ENCODE measurements around the gene FAT4.

Gene FAT4

DNA sequence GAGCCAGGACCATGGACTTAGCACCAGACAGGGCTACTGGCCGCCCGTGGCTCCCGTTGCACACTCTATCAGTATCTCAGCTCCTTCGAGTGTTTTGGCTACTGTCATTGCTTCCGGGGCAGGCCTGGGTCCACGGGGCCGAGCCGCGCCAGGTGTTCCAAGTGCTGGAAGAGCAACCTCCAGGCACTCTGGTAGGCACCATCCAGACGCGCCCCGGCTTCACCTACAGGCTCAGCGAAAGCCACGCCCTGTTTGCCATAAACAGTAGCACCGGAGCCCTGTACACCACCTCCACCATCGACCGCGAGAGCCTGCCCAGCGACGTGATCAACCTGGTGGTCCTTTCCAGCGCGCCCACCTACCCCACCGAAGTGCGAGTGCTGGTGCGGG, 1.6 kb downstream of the FAT4 start:
- DNase-seq (ENCODE audit: low read depth in 2 of 2), result no peak

DNA sequence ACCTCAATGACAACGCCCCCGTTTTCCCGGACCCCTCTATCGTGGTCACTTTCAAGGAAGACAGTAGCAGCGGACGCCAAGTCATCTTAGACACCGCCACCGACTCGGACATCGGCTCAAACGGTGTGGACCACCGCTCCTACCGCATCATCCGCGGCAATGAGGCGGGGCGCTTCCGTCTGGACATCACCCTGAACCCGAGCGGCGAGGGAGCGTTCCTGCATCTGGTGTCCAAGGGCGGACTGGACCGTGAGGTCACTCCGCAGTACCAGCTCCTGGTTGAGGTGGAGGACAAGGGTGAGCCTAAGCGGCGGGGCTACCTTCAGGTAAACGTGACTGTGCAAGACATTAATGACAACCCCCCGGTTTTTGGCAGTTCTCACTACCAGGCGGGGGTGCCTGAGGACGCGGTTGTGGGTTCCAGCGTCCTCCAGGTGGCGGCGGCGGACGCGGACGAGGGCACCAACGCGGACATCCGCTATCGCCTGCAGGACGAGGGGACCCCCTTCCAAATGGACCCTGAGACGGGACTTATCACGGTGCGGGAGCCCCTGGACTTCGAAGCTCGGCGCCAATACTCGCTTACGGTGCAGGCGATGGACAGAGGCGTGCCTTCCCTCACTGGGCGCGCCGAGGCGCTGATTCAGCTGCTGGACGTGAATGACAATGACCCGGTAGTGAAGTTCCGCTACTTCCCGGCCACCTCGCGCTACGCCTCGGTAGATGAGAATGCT, 2.2 kb downstream of the FAT4 start:
- DNase-seq (ENCODE audit: low read depth in 2 of 2), result no peak

- no peak for DNase-seq (ENCODE audit: low read depth in 2 of 2)
These were observed 2.7 kb downstream of the FAT4 start for GRCh38 chr4:125317525-125317877.

DNA sequence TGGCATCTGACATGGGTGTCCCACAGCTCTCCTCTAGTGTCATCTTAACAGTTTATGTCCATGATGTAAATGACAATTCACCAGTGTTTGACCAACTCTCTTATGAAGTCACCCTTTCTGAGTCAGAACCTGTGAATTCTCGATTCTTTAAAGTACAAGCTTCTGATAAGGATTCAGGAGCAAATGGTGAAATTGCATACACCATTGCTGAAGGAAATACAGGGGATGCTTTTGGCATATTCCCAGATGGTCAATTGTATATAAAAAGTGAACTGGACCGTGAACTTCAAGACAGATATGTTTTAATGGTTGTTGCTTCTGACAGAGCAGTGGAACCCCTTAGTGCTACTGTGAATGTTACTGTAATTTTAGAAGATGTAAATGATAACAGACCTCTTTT, 4.6 kb downstream of the FAT4 start:
- DNase-seq (ENCODE audit: low read depth in 2 of 2), result no peak

- DNase-seq (ENCODE audit: low read depth in 2 of 2), result no peak
These were observed 7.1 kb downstream of the FAT4 start for GRCh38 chr4:125321709-125322365.

- DNase-seq (ENCODE audit: low read depth in 2 of 2), result no peak
These were observed 7.6 kb downstream of the FAT4 start for GRCh38 chr4:125322366-125322730.

GRCh38 chr4:125323654-125324053, 8.9 kb downstream of the FAT4 start:
- no peak for DNase-seq (ENCODE audit: low read depth in 2 of 2)

DNA sequence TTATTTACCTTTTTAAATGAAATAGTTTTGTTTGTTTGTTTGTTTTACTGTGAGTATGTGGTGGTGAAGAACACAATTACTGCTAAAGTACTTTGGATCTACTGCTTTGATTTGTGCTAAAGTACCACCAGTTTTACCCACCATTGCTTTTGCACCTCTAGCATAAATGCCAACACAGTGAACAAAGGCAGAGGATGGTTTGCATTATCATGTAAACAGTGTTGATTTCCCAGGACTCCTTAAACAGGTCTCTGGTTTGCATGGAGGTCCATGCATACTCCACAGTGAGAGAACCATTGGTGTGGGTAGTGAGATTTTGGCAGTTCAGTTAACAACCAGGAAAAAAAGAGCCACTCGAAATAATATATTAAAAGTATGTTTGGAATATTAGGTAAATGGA, 11.0 kb downstream of the FAT4 start:
- DNase-seq (ENCODE audit: low read depth in 2 of 2), result no peak

- no peak for DNase-seq (ENCODE audit: low read depth in 2 of 2)
These were observed 16.4 kb downstream of the FAT4 start for GRCh38 chr4:125331116-125331515.

- no peak for DNase-seq (ENCODE audit: low read depth in 2 of 2)
These were observed 20.2 kb downstream of the FAT4 start for GRCh38 chr4:125334926-125335325.

DNA sequence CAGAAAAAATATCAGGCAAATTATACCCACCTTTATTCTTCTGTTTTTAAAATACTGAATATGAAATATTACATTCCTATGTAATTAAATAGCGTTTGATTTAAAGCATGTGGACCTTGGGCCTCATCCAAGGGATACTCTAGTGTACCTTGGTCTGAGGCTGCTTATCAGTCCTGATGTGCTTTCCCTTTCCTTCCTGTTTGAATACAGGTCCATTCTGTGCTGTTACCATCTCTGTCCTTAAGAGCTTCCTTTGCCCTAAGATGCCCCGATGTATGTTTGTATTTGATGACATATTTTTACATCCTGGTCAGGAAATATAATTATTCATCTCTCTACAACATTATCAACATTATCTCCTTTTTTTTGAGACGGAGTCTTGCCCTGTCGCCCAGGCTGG, 24.1 kb downstream of the FAT4 start:
- no peak for DNase-seq (ENCODE audit: low read depth in 2 of 2)

GRCh38 chr4:125344198-125344597, 29.4 kb downstream of the FAT4 start:
- no peak for DNase-seq (ENCODE audit: low read depth in 2 of 2)

DNA sequence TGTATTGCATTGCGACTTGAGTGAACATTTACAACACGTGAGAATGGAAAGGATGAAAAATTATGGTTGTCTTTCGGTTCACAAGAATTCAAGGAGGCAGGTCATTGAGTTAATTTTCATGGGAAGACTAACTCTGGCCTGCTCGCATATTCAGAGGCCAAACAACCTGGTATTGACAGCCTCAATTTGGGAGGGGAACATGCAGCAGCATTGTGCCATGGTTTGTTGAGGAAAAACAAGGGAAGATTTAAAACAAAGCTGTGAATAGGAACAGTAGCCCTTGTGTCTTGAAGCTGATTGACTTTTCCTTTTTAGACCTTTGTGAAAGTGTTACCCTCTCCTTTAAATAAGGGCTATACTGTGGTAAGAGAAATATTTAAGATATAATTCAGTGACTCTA, 31.9 kb downstream of the FAT4 start:
- no peak for DNase-seq (ENCODE audit: low read depth in 2 of 2)

DNA sequence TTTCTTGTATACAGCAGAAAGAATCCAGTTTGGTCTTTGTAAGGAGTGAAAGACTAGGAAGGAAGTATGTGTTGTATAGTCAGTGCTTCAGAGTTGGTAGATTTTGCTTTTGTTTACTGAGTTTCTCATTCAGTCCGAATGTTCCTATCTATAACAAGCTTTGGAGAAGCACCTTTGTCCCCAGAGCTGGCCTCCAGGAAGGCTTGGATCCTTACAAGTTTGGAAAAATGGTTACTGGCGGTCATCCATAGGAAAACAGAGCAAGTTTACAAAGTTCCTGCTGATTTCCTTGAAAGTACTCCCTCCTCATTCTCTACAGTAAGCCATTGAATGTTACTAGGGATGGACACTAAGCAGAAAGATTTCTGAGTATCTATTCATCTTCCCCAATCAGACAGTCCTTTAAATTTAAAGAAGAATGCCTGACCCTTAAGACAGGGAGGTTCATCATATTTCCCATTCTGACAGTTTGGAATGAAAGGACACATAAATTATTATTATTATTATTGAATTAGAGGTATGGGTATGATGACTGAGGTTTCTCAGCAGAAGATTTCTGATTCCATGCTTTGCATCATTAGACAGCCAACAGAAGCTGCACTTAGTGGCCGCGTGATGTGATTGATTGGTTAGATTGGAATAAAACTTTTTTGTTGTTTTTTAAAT, 35.8 kb downstream of the FAT4 start:
- DNase-seq (ENCODE audit: low read depth in 2 of 2), result no peak

DNA sequence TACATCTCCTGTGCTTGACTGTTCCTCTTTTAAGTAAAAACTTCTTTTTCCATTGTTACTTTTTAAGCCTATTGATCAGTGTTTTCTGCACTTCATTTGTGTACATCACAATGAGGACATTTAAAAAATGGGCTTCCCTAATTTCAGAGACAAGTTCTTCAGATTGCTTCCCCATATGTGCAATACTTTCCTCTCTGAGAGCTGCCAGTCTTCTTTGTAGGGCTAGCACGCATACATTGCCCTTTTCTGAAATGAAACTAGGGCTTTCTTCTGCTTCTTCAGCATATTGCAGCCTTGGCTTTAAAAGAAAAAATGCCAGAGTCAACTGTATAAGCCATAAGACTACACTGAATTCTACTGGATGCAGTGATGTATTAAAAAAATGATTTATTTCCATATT, 37.8 kb downstream of the FAT4 start:
- no peak for DNase-seq (ENCODE audit: low read depth in 2 of 2)

- DNase-seq (ENCODE audit: low read depth in 2 of 2), result no peak
These were observed 38.4 kb downstream of the FAT4 start for GRCh38 chr4:125353131-125353530.

- DNase-seq (ENCODE audit: low read depth in 2 of 2), result no peak
These were observed 41.0 kb downstream of the FAT4 start for GRCh38 chr4:125355791-125356190.

- no peak for DNase-seq (ENCODE audit: low read depth in 2 of 2)
These were observed 42.9 kb downstream of the FAT4 start for GRCh38 chr4:125357675-125358074.

- no peak for DNase-seq (ENCODE audit: low read depth in 2 of 2)
These were observed 43.7 kb downstream of the FAT4 start for GRCh38 chr4:125358453-125358852.

DNA sequence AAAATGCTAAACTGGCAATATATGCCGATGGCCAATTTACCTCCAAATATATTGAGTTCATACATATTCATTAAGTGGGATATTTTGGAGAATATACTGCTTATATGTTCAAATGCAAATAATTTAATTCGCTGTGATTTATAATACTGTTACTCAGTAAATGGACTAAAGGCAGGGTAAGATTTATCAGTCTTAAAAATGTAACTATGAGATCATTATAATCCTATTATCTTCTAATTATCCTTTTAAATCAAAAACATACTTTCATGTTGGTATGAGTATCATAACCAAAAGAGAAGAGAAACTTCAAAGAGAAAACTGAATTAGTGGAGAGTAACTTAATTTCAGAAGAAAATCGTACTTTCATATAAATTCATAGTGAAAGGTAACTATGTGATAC, 44.6 kb downstream of the FAT4 start:
- DNase-seq (ENCODE audit: low read depth in 2 of 2), result no peak

GRCh38 chr4:125359960-125360634, 45.3 kb downstream of the FAT4 start:
- no peak for DNase-seq (ENCODE audit: low read depth in 2 of 2)

DNA sequence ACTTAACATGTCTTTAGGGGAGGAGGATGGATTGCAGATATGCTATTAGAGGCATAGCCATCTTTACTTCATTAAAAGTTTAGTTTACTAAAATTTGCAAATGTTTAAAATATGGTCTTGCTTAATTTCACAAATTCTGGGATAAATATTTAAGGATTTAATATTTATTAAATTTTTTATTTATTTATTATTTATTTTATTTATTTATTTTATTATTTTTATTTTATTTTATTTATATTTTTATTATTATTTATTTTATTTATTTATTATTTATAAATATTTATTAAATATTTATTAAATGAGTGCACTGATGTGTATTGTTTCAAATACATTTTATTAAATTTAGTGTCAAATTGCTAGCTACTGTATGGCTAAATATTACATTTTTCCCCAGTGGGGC, 46.0 kb downstream of the FAT4 start:
- no peak for DNase-seq (ENCODE audit: low read depth in 2 of 2)

Data from activated CD8-positive, alpha-beta memory T cell treated with anti-CD3 and anti-CD28 coated beads for 4 hours (primary cell).